ENCODE results near the gene FOXK1. TPM values are rescaled to one million over a fixed set of nuclear protein-coding genes. Genes with fewer than 3 reads are reported as not detected.

FOXK1 gene
- total RNA-seq, 3 donors from 2014 or later = 30.1 to 48.5 (median 33.4) TPM

DNA sequence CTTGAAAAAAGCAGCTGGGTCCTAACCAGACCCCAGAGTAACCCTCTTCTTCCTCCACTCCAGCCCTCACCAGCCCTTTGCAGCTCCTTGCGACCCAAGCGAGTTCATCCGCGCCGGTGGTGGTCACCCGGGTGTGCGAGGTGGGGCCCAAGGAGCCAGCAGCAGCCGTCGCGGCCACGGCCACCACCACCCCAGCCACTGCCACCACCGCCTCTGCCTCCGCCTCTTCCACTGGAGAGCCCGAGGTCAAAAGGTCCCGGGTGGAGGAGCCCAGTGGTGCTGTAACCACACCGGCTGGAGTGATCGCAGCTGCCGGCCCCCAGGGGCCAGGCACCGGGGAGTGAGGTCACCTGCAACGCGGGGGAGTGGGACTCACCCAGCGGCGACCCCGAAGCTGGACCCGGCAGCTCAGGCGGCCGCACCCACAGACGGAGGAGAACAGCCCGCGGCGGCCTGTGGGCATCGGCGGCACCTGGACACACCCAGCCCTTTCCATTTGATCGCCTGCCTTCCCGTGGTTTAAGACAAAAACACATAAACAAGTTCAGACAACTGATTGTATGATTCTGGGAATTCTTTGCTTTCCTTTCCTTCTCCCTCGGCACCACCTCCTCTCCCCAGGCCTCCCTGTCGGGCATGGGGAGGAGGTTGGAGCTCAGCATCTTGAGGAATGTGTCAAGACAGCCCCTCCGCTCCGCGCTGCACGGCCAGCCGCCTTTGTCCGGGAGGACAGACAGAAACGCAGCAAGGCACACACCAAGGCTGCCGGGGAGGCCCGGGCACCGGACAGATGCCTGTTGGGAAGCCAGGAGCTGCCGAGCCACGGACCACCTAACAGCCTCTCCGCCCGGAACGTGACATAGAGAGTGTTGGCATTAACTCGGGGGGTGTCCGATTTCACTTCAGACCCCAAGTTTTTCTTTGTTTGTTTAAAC, 80.3 kb downstream of the FOXK1 start:
- DNase-seq = peak in 1 of 3 donors; percentile 51
- intact Hi-C loops (cut with DNase I, micrococcal nuclease) = no loop called here
- TF ChIP-seq CTCF (IDR thresholded peaks at IDR 0.05) = no peak
- ATAC-seq = no peak
- Histone ChIP-seq H3K4me3 (no peak overlapping the region), H3K9me3 (no peaks in the 10 kb centered on the region), H3K4me1 (ENCODE audit: low read depth) (no peaks in the 10 kb centered on the region), H3K36me3 (ENCODE audit: low read depth) (peaks cover 5% of the 10 kb centered on the region)

- H3K4me1 ChIP-seq (ENCODE audit: low read depth) = no peaks in the 10 kb centered on the region
- no peak for TF ChIP-seq CTCF (IDR thresholded peaks at IDR 0.05)
- no peaks in the 10 kb centered on the region for H3K9me3 ChIP-seq
- H3K4me3 ChIP-seq = no peak overlapping the region
- no peak for ATAC-seq
- no peak for DNase-seq
- H3K36me3 ChIP-seq (ENCODE audit: low read depth) = no peaks in the 10 kb centered on the region
- intact Hi-C loops (cut with DNase I, micrococcal nuclease) = no loop called here
Measured at GRCh38 chr7:4763091-4763793, 81.1 kb downstream of the FOXK1 start.

- Histone ChIP-seq H3K36me3 (ENCODE audit: low read depth) (no peaks in the 10 kb centered on the region), H3K4me1 (ENCODE audit: low read depth) (no peaks in the 10 kb centered on the region), H3K4me3 (no peak overlapping the region), H3K9me3 (no peaks in the 10 kb centered on the region)
- ATAC-seq = no peak
- intact Hi-C loops (cut with DNase I, micrococcal nuclease) = no loop called here
- DNase-seq = no peak
- no peak for TF ChIP-seq CTCF (IDR thresholded peaks at IDR 0.05)
Measured at GRCh38 chr7:4763794-4764185, 81.7 kb downstream of the FOXK1 start.

GRCh38 chr7:4764402-4765007, 82.4 kb downstream of the FOXK1 start:
- Histone ChIP-seq H3K4me3 (no peak overlapping the region), H3K36me3 (ENCODE audit: low read depth) (no peaks in the 10 kb centered on the region), H3K9me3 (no peaks in the 10 kb centered on the region), H3K4me1 (ENCODE audit: low read depth) (no peaks in the 10 kb centered on the region)
- intact Hi-C loops (cut with DNase I, micrococcal nuclease) = no loop called here
- DNase-seq (no peak), ATAC-seq (no peak)
- no peak for TF ChIP-seq CTCF (IDR thresholded peaks at IDR 0.05)

- ATAC-seq (no peak), DNase-seq (no peak)
- intact Hi-C loops (cut with DNase I, micrococcal nuclease) = no loop called here
- TF ChIP-seq CTCF (IDR thresholded peaks at IDR 0.05) = no peak
- H3K9me3 ChIP-seq = no peaks in the 10 kb centered on the region
- H3K4me1 ChIP-seq (ENCODE audit: low read depth) = no peaks in the 10 kb centered on the region
- no peaks in the 10 kb centered on the region for H3K36me3 ChIP-seq (ENCODE audit: low read depth)
- no peak overlapping the region for H3K4me3 ChIP-seq
Measured at GRCh38 chr7:4765776-4766490, 83.8 kb downstream of the FOXK1 start.
